Activated T-cell treated with anti-CD3 and anti-CD28 coated beads for 24 hours (primary cell): ENCODE data around the gene KRTAP10-11.
"Not testable (repeated sequence)": the region's sequence is repeated elsewhere in the genome, so short reads cannot be mapped to it uniquely, and the experiment has no call there.

Experiments used
- DNase-seq: peaks from one replicate; pipeline ENCODE4 v3.0.0-alpha.2; 2020; ENCODE audit warnings: low read depth

The KRTAP10-11 gene

GRCh38 chr21:44664691-44665090, 18.5 kb downstream of the KRTAP10-11 start:
- no peak for DNase-seq

GRCh38 chr21:44666401-44667320, 20.4 kb downstream of the KRTAP10-11 start, which contains the start of gene KRTAP12-2:
Gene KRTAP12-2, minus strand, starts transcription at chr21:44666927. Its CDS starts 41 bp downstream, at chr21:44666886.
- no peak for DNase-seq

- no peak for DNase-seq
These were observed 21.4 kb downstream of the KRTAP10-11 start for GRCh38 chr21:44667612-44668011.

GRCh38 chr21:44670642-44671432, 24.6 kb downstream of the KRTAP10-11 start:
- no peak for DNase-seq

- DNase-seq, result no peak
These were observed 25.7 kb downstream of the KRTAP10-11 start for GRCh38 chr21:44671911-44672310.

- no peak for DNase-seq
These were observed 31.7 kb downstream of the KRTAP10-11 start for GRCh38 chr21:44677881-44678280.

GRCh38 chr21:44681152-44681551, 34.9 kb downstream of the KRTAP10-11 start:
- no peak for DNase-seq

GRCh38 chr21:44681861-44682579, 35.8 kb downstream of the KRTAP10-11 start, which contains the start of gene KRTAP12-1:
Gene KRTAP12-1, minus strand, starts transcription at chr21:44682163. Its CDS starts 40 bp downstream, at chr21:44682123.
- DNase-seq, result no peak

GRCh38 chr21:44682580-44683151, 36.5 kb downstream of the KRTAP10-11 start:
- no peak for DNase-seq

GRCh38 chr21:44684077-44684476, 37.9 kb downstream of the KRTAP10-11 start:
- no peak for DNase-seq

- DNase-seq, result no peak
These were observed 38.3 kb downstream of the KRTAP10-11 start for GRCh38 chr21:44684483-44684882.

GRCh38 chr21:44685050-44685449, 38.8 kb downstream of the KRTAP10-11 start:
- DNase-seq, result not testable (repeated sequence)

- no peak for DNase-seq
These were observed 40.0 kb downstream of the KRTAP10-11 start for GRCh38 chr21:44686000-44686781.

- DNase-seq, result no peak
These were observed 40.8 kb downstream of the KRTAP10-11 start for GRCh38 chr21:44686843-44687561.

GRCh38 chr21:44687671-44688070, 41.5 kb downstream of the KRTAP10-11 start:
- no peak for DNase-seq

GRCh38 chr21:44689740-44690139, 43.5 kb downstream of the KRTAP10-11 start:
- DNase-seq, result not testable (repeated sequence)

GRCh38 chr21:44691686-44692085, 45.5 kb downstream of the KRTAP10-11 start:
- no peak for DNase-seq

GRCh38 chr21:44692798-44693512, 46.7 kb downstream of the KRTAP10-11 start:
- DNase-seq, result no peak

- DNase-seq, result no peak
These were observed 48.6 kb downstream of the KRTAP10-11 start for GRCh38 chr21:44694776-44695175.
